HG03066 (cell line): Measurements from ENCODE around the gene ASAP3.
A peak's percentile ranks its signal among the peaks of the same experiment; 100 is the strongest.
"Not testable (repeated sequence)": the region's sequence is repeated elsewhere in the genome, so short reads cannot be mapped to it uniquely, and the experiment has no call there.

Experiments used
- ATAC-seq: cut with Tn5 transposase; IDR thresholded peaks from one replicate; pipeline ENCODE4 v1.9.1; 2021; ENCODE audit warnings: low read depth; ENCODE audit not compliant: unreplicated experiment

Gene ASAP3

DNA sequence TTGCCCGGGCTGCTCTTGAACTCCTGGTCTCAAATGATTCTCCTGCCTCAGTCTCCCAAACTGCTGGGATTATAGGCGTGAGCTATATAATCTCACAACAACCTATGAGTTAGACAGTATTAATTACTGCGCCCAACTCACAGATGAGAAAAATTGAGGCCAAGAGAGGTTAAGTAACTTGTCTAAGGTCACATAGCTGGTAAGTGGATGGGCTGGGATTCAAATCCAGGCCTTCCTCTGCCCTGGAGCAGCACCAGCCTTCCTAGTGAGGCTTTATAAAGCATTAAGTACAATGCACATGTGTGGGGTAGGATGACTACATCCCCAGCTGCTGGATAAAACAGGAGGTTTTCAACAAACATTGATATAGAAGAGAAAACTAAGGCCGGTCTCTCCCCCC lies 31.9 kb upstream of the ASAP3 start:
- ATAC-seq, result no peak

GRCh38 chr1:23514111-23514679 lies 30.2 kb upstream of the ASAP3 start:
- no peak for ATAC-seq

- ATAC-seq, result no peak
Observed at GRCh38 chr1:23509896-23510295, 25.9 kb upstream of the ASAP3 start.

- ATAC-seq, result no peak
Observed at GRCh38 chr1:23506376-23507107, 22.6 kb upstream of the ASAP3 start.

GRCh38 chr1:23505851-23506250 lies 21.9 kb upstream of the ASAP3 start:
- ATAC-seq, result no peak

DNA sequence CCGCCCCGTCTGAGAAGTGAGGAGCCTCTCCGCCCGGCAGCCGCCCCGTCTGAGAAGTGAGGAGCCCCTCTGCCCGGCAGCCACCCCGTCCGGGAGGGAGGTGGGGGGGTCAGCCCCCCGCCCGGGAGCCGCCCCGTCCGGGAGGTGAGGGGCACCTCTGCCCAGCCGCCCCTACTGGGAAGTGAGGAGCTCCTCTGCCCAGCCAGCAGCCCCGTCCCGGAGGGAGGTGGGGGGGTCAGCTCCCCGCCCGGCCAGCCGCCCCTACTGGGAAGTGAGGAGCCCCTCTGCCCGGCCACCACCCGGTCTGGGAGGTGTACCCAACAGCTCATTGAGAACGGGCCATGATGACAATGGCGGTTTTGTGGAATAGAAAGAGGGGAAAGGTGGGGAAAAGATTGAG lies 20.2 kb upstream of the ASAP3 start:
- not testable (repeated sequence) for ATAC-seq

GRCh38 chr1:23502951-23503350 lies 19.0 kb upstream of the ASAP3 start:
- ATAC-seq, result no peak

DNA sequence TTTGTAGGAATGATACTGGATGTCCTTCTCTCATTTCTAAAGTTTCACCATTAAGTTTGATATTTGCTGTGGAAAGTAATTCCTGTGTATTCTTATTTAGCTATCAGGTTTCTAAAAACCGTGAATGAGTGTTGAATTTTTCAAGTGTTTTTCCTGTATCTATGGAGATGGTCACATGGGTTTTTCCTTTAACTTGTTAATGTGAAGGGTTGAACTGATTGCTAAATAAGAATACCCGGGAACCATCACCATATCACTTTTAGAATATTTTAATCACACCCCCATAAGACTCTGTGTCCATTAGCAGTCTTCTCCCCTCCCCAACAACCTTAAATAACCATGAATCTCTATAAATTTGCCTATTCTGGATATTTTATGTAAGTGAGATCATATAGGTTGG lies 16.5 kb upstream of the ASAP3 start:
- no peak for ATAC-seq

GRCh38 chr1:23497777-23498439 lies 13.9 kb upstream of the ASAP3 start:
- ATAC-seq, result no peak

DNA sequence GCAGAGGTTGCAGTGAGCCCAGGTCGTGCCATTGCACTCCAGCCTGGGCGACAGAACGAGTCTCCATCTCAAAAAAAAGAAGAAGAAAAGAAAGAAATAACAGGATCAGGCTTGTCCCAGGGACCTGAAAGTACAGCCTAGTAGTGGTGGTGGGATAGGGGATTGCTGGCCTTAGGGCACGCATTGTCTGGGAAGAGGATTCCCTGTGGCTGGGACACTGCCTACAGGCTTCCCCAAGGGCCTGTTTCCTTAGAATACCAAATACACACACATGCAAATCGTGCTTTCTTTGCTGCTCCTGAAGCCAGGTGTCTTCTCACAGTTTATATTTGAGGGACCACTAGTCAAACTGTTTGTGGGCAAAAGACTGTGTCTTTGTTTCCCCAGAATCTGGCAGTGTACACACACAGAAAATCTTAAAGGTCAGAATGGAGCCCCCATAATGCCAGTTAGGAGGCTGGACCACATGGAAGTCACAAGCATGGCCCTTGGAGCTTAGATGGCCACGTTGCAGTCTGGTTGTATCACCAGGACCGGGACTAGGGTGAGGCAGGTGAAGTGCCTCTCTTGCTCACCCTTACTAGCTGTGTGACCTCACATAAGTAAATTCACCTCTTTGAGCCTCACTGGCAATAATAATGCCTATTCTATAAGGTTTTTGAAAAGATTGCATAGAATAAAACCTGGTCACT lies 12.7 kb upstream of the ASAP3 start:
- no peak for ATAC-seq

DNA sequence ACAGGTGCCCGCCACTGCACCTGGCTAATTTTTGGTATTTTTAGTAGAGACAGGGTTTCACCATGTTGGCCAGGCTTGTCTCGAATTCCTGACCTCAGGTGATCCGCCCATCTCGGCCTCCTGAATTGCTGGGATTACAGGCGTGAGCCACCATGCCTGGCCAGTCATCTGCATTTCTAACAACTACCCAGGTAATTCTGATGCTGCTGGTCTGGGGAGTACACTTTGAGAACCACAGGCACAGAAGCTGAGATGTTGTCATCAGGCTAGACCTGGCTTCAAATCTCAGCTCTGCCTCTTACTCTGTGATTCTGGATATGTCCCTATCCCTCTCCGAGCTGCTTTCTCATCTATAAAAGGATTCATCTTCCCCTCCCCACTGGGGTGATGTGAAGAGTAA lies 10.9 kb upstream of the ASAP3 start:
- ATAC-seq, result not testable (repeated sequence)

DNA sequence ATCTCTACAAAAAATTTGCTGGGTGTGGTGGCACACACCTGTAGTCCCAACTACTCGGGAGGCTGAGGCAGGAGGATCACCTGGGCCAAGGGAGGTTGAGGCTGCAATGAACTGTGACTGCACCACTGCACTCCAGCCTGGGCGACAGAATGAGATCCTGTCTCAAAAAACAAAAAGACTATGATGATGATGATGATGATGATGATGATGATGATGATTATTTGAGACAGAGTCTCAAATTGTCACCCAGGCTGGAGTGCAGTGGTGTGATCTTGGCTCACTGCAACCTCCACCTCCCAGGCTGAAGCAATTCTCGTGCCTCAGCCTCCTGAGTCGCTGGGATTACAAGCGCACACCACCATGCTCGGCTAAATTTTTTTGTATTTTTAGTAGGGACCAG lies 8.8 kb upstream of the ASAP3 start:
- not testable (repeated sequence) for ATAC-seq

DNA sequence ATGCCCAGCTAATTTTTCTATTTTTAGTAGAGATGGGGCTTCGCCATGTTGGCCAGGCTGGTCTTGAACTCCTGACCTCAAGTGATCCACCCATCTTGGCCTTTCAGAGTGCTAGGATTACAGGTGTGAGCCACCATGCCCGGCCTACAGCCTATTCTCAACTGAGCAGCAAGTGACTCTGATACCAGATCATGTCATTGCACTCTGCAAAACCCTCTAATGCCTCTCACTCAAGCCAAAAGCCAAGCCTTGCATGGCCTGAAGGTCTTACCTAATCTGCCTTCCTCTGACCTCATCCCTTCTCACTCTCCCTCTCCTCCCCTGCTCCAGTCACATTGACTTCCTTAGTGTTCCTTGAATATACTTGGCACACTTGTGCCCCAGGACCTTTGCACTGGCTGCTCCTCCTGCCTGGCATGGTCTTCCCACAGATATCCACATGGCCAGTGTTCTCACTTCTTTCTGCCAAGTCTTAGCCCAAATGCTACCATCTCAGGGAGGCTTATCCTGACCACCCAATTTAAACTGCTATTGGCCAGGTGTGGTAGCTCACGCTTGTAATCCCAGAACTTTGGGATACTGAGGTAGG lies 8.2 kb upstream of the ASAP3 start:
- no peak for ATAC-seq

DNA sequence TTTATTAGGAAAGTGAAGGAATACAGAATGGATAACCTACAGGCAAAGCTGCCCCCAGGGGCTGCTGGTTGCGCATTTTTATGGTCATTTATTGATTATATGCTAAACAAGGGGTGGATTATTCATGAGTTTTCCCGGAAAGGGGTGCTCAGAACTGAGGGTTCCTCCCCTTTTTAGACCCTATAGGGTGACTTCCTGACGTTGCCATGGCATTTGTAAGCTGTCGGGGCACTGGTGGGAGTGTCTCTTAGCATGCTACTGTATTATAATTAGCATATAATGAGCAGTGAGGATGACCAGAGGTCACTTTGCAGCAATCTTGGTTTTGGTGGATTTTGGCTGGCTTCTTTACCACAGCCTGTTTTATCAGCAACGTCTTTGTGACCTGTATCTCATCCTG lies 5.9 kb upstream of the ASAP3 start:
- ATAC-seq, result no peak

- ATAC-seq, result no peak
Observed at GRCh38 chr1:23485002-23485332, 988 bp upstream of the ASAP3 start.

GRCh38 chr1:23484253-23485001 lies 448 bp upstream of the ASAP3 start:
- ATAC-seq, result peak; percentile 57

DNA sequence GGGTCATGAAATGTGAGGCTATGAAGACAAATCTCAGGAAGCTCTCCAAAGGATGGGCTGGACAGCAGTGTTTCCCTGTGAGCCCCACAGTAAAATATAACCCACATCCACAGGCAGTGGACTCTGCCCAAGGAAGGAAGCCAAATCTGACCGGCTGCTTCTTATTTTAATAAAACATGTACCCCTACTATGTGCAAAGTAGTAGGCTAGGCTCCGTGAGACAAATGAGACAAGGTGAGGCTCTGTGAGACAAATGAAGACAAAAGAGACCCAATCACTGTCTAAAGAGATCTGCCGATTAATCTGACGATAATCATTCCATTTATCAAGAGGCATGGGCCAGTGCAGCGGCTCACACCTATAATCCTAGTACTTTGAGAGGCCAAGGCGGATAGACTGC lies 2.1 kb downstream of the ASAP3 start:
- no peak for ATAC-seq

- no peak for ATAC-seq
Observed at GRCh38 chr1:23481026-23481597, 2.9 kb downstream of the ASAP3 start.

GRCh38 chr1:23480187-23481025 lies 3.6 kb downstream of the ASAP3 start:
- no peak for ATAC-seq

- no peak for ATAC-seq
Observed at GRCh38 chr1:23479666-23479941, 4.4 kb downstream of the ASAP3 start.
